Loucy (cell line): Measurements from ENCODE around the gene PURA.

Experiments used
- H2AFZ ChIP-seq: fragments of 200-600 bp; sonication (generic); 2 replicates; pipeline ENCODE4 v1.6.0; 2016; ENCODE audit warnings: antibody characterized with exemption, mild to moderate bottlenecking, low read length, moderate library complexity
- H3F3A ChIP-seq: fragments of 200-600 bp; 2 replicates; pipeline ENCODE4 v1.6.0; 2016; ENCODE audit warnings: antibody characterized with exemption, low read depth, mild to moderate bottlenecking
- H3K27me3 ChIP-seq: fragments of 200-600 bp; sonication (generic); 2 replicates; pipeline ENCODE4 v1.6.1; 2014; ENCODE audit warnings: low read length, mild to moderate bottlenecking; ENCODE audit not compliant: insufficient read depth, poor library complexity, severe bottlenecking
- H3K36me3 ChIP-seq: fragments of 200-600 bp; sonication (generic); 2 replicates; pipeline ENCODE4 v1.6.1; 2016; ENCODE audit warnings: low read length; ENCODE audit not compliant: insufficient read depth
- H3K4me1 ChIP-seq: fragments of 200-600 bp; sonication (generic); 2 replicates; pipeline ENCODE4 v1.5.1; 2014; ENCODE audit warnings: low read length, mild to moderate bottlenecking; ENCODE audit not compliant: insufficient read depth, poor library complexity, severe bottlenecking
- H3K4me2 ChIP-seq: fragments of 200-600 bp; sonication (generic); 2 replicates; pipeline ENCODE4 v1.6.0; 2014; ENCODE audit warnings: antibody characterized with exemption, low read length, low read depth, mild to moderate bottlenecking; ENCODE audit not compliant: poor library complexity, severe bottlenecking
- H3K4me3 ChIP-seq: fragments of 200-600 bp; sonication (generic); 2 replicates; pipeline ENCODE4 v1.5.1; 2014; ENCODE audit warnings: low read length, mild to moderate bottlenecking, mixed read lengths; ENCODE audit not compliant: poor library complexity, severe bottlenecking
- H3K79me2 ChIP-seq: fragments of 200-600 bp; sonication (generic); 2 replicates; pipeline ENCODE4 v1.6.1; 2014; ENCODE audit warnings: low read length; ENCODE audit not compliant: insufficient read depth
- H3K9ac ChIP-seq: fragments of 200-600 bp; sonication (generic); 2 replicates; pipeline ENCODE4 v1.6.0; 2014; ENCODE audit warnings: mild to moderate bottlenecking, low read depth, low read length, moderate library complexity; ENCODE audit not compliant: poor library complexity, severe bottlenecking
- H3K9me2 ChIP-seq: fragments of 200-600 bp; sonication (generic); replicated peaks from 2 replicates; pipeline ENCODE4 v1.6.1; 2016; ENCODE audit warnings: low read depth, low read length, mixed read lengths
- H3K9me3 ChIP-seq: fragments of 200-600 bp; sonication (generic); 2 replicates; pipeline ENCODE4 v1.6.1; 2014; ENCODE audit warnings: mild to moderate bottlenecking, antibody characterized with exemption, low read length, low read depth; ENCODE audit not compliant: insufficient read depth
- H4K20me1 ChIP-seq: fragments of 200-600 bp; sonication (generic); 2 replicates; pipeline ENCODE4 v1.6.0; 2014; ENCODE audit warnings: antibody characterized with exemption, low read length, mild to moderate bottlenecking; ENCODE audit not compliant: insufficient read depth, poor library complexity, severe bottlenecking
- CTCF ChIP-seq: fragments of 200-600 bp; sonication (generic); conservative IDR thresholded peaks from 2 replicates; pipeline ENCODE4 v1.5.1; 2014; ENCODE audit warnings: mild to moderate bottlenecking, antibody characterized with exemption, low read length
- EZH2phosphoT487 ChIP-seq: fragments of 200-600 bp; IDR thresholded peaks from 2 replicates; pipeline ENCODE4 v1.6.1; 2018; ENCODE audit warnings: antibody characterized with exemption, mild to moderate bottlenecking, moderate library complexity, borderline replicate concordance

The PURA gene

GRCh38 chr5:140143521-140144258 lies 29.8 kb downstream of the PURA start:
- no peaks in the 10 kb centered on the region for H3F3A ChIP-seq
- H3K4me2 ChIP-seq: no peak overlapping the region
- no peaks in the 10 kb centered on the region for H3K9me3 ChIP-seq
- no peaks in the 10 kb centered on the region for H4K20me1 ChIP-seq
- no peaks in the 10 kb centered on the region for H3K4me1 ChIP-seq
- no peak overlapping the region for H3K4me3 ChIP-seq
- no peaks in the 10 kb centered on the region for H3K36me3 ChIP-seq
- no peak overlapping the region for H2AFZ ChIP-seq
- no peaks in the 10 kb centered on the region for H3K79me2 ChIP-seq
- H3K9me2 ChIP-seq: no peaks in the 10 kb centered on the region
- no peak for TF ChIP-seq EZH2phosphoT487
- no peak for TF ChIP-seq CTCF
- no peaks in the 10 kb centered on the region for H3K27me3 ChIP-seq
- no peak overlapping the region for H3K9ac ChIP-seq

GRCh38 chr5:140145256-140145655 lies 31.3 kb downstream of the PURA start:
- Histone ChIP-seq H3K36me3 (no peaks in the 10 kb centered on the region), H3K9me2 (no peaks in the 10 kb centered on the region), H3K4me2 (no peak overlapping the region), H3F3A (no peaks in the 10 kb centered on the region), H3K4me1 (no peaks in the 10 kb centered on the region), H3K79me2 (no peaks in the 10 kb centered on the region), H2AFZ (no peak overlapping the region), H3K27me3 (no peaks in the 10 kb centered on the region), H3K4me3 (no peak overlapping the region), H3K9me3 (no peaks in the 10 kb centered on the region), H3K9ac (no peak overlapping the region), H4K20me1 (no peaks in the 10 kb centered on the region)
- no peak for TF ChIP-seq EZH2phosphoT487
- TF ChIP-seq CTCF: no peak

- TF ChIP-seq EZH2phosphoT487: no peak
- TF ChIP-seq CTCF: no peak
- no peaks in the 10 kb centered on the region for H3K27me3 ChIP-seq
- H3K36me3 ChIP-seq: no peaks in the 10 kb centered on the region
- no peak overlapping the region for H3K4me2 ChIP-seq
- H3K4me1 ChIP-seq: no peaks in the 10 kb centered on the region
- no peaks in the 10 kb centered on the region for H4K20me1 ChIP-seq
- no peak overlapping the region for H3K9ac ChIP-seq
- H3F3A ChIP-seq: no peaks in the 10 kb centered on the region
- H3K79me2 ChIP-seq: no peaks in the 10 kb centered on the region
- no peak overlapping the region for H3K4me3 ChIP-seq
- no peak overlapping the region for H2AFZ ChIP-seq
- no peaks in the 10 kb centered on the region for H3K9me3 ChIP-seq
- H3K9me2 ChIP-seq: no peaks in the 10 kb centered on the region
Observed at GRCh38 chr5:140145818-140146522, 32.1 kb downstream of the PURA start.
